K562 (cell line): Measurements from ENCODE around the gene B4GALT4.

Experiments used
- NFXL1 ChIP-seq: fragments of 450-650 bp; formaldehyde crosslinking; IDR thresholded peaks from 2 replicates; pipeline ENCODE4 v1.4.0; 2021; ENCODE audit warnings: mild to moderate bottlenecking
- PATZ1 ChIP-seq: fragments of 250-450 bp; sonication (Bioruptor Pico); IDR thresholded peaks from 2 replicates; pipeline ENCODE4 v1.5.0; 2020; ENCODE audit warnings: mild to moderate bottlenecking, borderline replicate concordance
- PCBP2 ChIP-seq: fragments of 200-400 bp; formaldehyde crosslinking; IDR thresholded peaks from 2 replicates; pipeline ENCODE4 v1.6.1; 2018; ENCODE audit warnings: low read length, low read depth, mild to moderate bottlenecking, moderate library complexity; ENCODE audit not compliant: poor library complexity, severe bottlenecking
- POLR2A ChIP-seq: fragments of 450-650 bp; conservative IDR thresholded peaks from 2 replicates; pipeline ENCODE4 v1.6.1; 2016
- POLR2AphosphoS5 ChIP-seq: IDR thresholded peaks from 2 replicates; pipeline ENCODE4 v1.6.1; 2011; ENCODE audit warnings: mild to moderate bottlenecking, low read depth, low read length, moderate library complexity; ENCODE audit not compliant: control insufficient read depth, insufficient read depth
- TAF9B ChIP-seq: fragments of 450-650 bp; IDR thresholded peaks from 2 replicates; pipeline ENCODE4 v1.6.1; 2018; ENCODE audit warnings: mild to moderate bottlenecking; ENCODE audit not compliant: partially characterized antibody
- ZNF23 ChIP-seq: fragments of 250-450 bp; sonication (Bioruptor Pico); IDR thresholded peaks from 2 replicates; pipeline ENCODE4 v1.4.0; 2020; ENCODE audit warnings: mild to moderate bottlenecking
- TF ChIP-seq, protein P1 (sequence below), 3 experiments: IDR thresholded peaks in 2 of 3; conservative IDR thresholded peaks in 1 of 3; 2 replicates each; pipeline ENCODE4 v1.5.1; 2011 to 2012; ENCODE audit warnings: low read length in 3 of 3, mild to moderate bottlenecking in 3 of 3, control low read depth in 2 of 3, improper control_type of control experiment in 1 of 3, inconsistent platforms in 1 of 3, low read depth in 1 of 3, mixed read lengths in 1 of 3, moderate library complexity in 1 of 3; ENCODE audit not compliant: insufficient read depth in 2 of 3
- TF ChIP-seq, protein P2 (sequence below): sonication (generic); formaldehyde crosslinking; IDR thresholded peaks from 2 replicates; pipeline ENCODE4 v1.8.0; 2022; ENCODE audit warnings: missing genetic modification reagents, mild to moderate bottlenecking, borderline replicate concordance

DNA sequence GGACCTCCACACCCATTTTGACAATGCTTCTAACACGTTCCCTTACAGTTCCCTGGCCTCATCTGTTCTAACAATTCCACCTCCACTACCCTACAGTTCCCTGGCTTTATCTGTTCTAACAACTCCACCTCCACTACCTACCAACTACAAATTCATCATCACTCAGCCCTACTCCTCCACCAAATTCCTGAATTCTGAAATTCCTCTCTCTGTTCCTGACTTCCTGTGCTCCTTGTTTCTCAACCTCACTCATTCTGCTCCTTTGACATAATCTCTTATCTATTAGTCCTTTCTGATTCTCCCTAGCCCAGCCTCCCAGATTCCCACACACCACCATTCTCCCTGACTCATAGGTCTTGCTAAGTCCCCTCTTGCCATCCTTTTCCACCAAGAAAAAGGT lies 44.8 kb downstream of the B4GALT4 start:
- TF ChIP-seq POLR2A (no peak), PATZ1 (CRISPR knock-in tag) (no peak), NFXL1 (CRISPR knock-in tag) (no peak), POLR2AphosphoS5 (no peak), ZNF23 (CRISPR knock-in tag) (no peak), TAF9B (no peak), PCBP2 (no peak)
- TF ChIP-seq, protein P1, sequence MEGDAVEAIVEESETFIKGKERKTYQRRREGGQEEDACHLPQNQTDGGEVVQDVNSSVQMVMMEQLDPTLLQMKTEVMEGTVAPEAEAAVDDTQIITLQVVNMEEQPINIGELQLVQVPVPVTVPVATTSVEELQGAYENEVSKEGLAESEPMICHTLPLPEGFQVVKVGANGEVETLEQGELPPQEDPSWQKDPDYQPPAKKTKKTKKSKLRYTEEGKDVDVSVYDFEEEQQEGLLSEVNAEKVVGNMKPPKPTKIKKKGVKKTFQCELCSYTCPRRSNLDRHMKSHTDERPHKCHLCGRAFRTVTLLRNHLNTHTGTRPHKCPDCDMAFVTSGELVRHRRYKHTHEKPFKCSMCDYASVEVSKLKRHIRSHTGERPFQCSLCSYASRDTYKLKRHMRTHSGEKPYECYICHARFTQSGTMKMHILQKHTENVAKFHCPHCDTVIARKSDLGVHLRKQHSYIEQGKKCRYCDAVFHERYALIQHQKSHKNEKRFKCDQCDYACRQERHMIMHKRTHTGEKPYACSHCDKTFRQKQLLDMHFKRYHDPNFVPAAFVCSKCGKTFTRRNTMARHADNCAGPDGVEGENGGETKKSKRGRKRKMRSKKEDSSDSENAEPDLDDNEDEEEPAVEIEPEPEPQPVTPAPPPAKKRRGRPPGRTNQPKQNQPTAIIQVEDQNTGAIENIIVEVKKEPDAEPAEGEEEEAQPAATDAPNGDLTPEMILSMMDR (IDR thresholded peaks at IDR 0.05 in 2 of 3, conservative IDR thresholded peaks at IDR 0.05 in 1 of 3; ENCODE audit: insufficient read depth in 2 of 3, low read depth in 1 of 3, low read length in 3 of 3): no peak
- TF ChIP-seq, protein P2, sequence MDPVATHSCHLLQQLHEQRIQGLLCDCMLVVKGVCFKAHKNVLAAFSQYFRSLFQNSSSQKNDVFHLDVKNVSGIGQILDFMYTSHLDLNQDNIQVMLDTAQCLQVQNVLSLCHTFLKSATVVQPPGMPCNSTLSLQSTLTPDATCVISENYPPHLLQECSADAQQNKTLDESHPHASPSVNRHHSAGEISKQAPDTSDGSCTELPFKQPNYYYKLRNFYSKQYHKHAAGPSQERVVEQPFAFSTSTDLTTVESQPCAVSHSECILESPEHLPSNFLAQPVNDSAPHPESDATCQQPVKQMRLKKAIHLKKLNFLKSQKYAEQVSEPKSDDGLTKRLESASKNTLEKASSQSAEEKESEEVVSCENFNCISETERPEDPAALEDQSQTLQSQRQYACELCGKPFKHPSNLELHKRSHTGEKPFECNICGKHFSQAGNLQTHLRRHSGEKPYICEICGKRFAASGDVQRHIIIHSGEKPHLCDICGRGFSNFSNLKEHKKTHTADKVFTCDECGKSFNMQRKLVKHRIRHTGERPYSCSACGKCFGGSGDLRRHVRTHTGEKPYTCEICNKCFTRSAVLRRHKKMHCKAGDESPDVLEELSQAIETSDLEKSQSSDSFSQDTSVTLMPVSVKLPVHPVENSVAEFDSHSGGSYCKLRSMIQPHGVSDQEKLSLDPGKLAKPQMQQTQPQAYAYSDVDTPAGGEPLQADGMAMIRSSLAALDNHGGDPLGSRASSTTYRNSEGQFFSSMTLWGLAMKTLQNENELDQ (CRISPR knock-in tag): no peak
